ENCODE measurements around the gene FAM72D.
"Not testable (repeated sequence)": the region's sequence is repeated elsewhere in the genome, so short reads cannot be mapped to it uniquely, and the experiment has no call there.

DNA sequence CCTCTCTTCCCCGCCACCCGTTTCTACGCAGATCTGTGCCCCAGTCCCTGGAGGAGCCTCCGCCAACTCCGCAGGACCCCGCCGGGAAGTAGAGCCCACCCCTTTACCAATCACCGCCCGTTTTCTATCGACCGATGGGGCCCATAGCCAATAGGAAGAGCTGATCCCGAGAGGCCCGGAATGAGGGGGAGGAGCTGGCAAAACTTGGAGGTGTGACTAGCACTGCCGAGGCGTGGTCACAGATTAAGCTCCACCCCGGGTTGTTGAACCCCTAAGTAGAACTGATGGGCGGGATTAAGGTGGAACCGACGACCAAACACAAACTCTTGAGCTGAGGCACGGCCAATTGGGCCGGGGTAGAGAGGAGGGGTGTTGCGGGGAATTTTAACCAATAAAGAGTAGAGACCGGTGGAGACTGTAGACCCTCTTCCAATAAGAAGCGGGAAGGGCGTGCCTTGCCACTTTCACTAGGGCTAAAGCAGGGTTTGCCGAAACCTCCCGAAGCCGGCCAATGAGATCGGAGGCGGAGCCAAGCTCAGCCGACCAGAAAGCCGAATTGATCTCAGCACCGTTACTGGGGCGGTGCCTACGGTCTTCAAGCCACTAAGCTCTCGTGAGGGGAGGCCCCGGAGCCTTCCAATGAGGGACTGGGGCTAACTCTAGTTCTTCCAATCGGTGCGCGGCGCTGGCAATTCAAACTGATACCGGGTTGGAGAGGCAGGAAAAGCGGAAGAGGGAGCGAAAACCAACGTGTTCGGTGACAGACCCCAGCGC, at the start of gene FAM72D, which contains the start of gene SRGAP2B:
- TF ChIP-seq, protein P1, sequence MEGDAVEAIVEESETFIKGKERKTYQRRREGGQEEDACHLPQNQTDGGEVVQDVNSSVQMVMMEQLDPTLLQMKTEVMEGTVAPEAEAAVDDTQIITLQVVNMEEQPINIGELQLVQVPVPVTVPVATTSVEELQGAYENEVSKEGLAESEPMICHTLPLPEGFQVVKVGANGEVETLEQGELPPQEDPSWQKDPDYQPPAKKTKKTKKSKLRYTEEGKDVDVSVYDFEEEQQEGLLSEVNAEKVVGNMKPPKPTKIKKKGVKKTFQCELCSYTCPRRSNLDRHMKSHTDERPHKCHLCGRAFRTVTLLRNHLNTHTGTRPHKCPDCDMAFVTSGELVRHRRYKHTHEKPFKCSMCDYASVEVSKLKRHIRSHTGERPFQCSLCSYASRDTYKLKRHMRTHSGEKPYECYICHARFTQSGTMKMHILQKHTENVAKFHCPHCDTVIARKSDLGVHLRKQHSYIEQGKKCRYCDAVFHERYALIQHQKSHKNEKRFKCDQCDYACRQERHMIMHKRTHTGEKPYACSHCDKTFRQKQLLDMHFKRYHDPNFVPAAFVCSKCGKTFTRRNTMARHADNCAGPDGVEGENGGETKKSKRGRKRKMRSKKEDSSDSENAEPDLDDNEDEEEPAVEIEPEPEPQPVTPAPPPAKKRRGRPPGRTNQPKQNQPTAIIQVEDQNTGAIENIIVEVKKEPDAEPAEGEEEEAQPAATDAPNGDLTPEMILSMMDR (conservative IDR thresholded peaks at IDR 0.05; ENCODE audit: low read depth in 2 of 2), result not testable (repeated sequence)
- TF ChIP-seq CREB1 (CRISPR knock-in tag; IDR thresholded peaks at IDR 0.05; ENCODE audit: low read depth); POLR2AphosphoS5 (IDR thresholded peaks at IDR 0.05; ENCODE audit: low read depth): not testable (repeated sequence)

Data from GM23338 (cell line).